Skeletal muscle cell (primary cell): ENCODE results near the gene OST4.
"Not testable (repeated sequence)": the region's sequence is repeated elsewhere in the genome, so short reads cannot be mapped to it uniquely, and the experiment has no call there.

Source experiments
- DNase-seq: peaks from one replicate; pipeline ENCODE4 v3.0.0-alpha.2; 2010; ENCODE audit warnings: low read depth
- H3K4me3 ChIP-seq: 2 replicates; pipeline ENCODE4 v1.5.1; 2011; ENCODE audit warnings: low read depth, mild to moderate bottlenecking, control low read depth, low read length, moderate library complexity

Gene OST4

GRCh38 chr2:27081984-27082772, 10.7 kb upstream of the OST4 start:
- H3K4me3 ChIP-seq, result no peak overlapping the region
- no peak for DNase-seq

DNA sequence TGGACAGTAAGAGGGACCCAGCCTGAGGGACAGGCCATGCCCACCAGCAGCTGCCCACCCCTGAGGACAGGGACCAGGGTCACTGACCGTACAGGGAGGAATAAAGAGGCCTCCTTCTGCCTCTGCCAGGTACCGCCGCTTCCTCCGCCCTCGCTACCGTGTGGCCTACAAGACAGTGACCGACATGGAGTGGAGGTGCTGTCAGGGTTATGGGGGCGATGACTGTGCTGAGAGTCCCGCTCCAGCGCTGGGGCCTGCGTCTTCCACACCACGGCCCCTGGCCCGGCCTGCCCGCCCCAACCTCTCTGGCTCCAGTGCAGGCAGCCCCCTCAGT, 9.1 kb upstream of the OST4 start:
- H3K4me3 ChIP-seq, result peak overlapping the region; percentile 84
- no peak for DNase-seq

DNA sequence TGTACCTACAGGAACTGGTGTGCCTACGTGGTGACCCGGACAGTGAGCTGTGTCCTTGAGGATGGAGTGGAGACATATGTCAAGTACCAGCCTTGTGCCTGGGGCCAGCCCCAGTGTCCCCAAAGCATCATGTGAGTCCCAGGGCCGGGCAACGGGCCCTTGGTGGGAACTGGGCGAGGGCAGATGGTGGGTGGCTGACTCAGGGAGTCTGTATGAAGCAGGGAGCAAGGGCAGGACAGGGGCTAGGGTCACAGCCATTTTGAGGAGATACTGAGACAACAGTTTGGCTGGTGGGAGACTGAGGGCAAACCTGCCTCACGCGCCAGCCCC, 8.7 kb upstream of the OST4 start:
- peak overlapping the region; percentile 84 for H3K4me3 ChIP-seq
- DNase-seq, result no peak

- peak overlapping the region; percentile 84 for H3K4me3 ChIP-seq
- DNase-seq, result no peak
These were observed 8.0 kb upstream of the OST4 start for GRCh38 chr2:27079233-27080139.

- peak; percentile 83 for DNase-seq
- peak within 1 kb of the TSS; percentile 84 for H3K4me3 ChIP-seq
These were observed 7.1 kb upstream of the OST4 start, which contains the start of gene EMILIN1 for GRCh38 chr2:27078267-27079194. Gene EMILIN1, plus strand, starts transcription at chr2:27078615. Its CDS starts 451 bp downstream, at chr2:27079066.

GRCh38 chr2:27077231-27077630, 5.8 kb upstream of the OST4 start:
- H3K4me3 ChIP-seq, result no peak overlapping the region
- DNase-seq, result no peak

- no peak for DNase-seq
- H3K4me3 ChIP-seq, result no peak overlapping the region
These were observed 4.9 kb upstream of the OST4 start for GRCh38 chr2:27076323-27076722.

DNA sequence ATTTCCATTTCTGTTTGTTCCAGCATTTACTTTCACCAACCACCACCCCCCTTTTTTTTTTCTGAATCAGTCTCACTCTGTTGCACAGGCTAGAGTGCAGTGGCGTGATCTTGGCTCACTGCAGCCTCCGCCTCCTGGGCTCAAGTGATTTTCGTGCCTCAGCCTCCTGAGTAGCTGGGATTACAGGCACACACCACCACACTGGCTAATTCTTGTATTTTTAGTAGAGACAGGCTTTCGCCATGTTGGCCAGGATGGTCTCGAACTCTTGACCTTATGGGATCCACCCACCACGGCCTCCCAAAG, 4.1 kb upstream of the OST4 start:
- not testable (repeated sequence) for H3K4me3 ChIP-seq, DNase-seq

DNA sequence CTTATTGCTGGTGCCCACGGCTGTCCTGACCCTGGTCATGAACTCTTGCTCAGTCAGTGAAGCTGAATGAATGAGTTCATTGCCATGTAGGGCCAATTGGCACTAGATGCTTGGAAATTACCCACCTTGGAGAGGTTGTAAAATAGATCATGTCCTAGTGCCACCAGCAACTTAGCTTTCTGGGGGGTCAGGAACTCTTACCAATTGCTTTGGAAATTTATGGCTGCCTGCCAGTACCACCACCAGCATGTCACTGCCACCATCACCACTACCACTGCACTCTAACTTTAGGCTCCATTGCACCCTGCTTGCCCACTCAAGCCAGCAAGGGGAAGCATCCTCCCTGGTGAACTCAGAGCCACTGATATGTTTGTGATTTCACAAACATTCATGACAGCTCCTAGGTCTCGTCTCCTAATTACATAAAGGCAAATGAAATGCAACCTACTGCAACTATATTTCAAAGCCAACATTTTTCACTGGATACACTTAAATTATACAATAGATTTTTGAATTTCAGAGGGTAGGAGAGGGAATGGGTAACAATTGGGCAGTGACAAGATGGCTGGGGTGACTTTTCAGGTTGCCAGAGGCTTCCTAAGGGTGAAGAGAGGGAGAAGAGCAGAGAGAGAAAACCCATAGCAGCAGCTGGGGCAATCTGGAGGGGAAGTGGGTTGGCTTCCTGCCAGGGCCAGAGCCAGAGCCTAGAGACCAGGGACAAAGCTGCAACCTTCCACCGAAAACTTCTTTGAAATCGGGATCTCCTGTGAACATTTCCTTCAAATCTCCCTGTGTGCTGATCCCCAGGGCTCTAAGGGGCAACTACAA, 3.5 kb upstream of the OST4 start:
- DNase-seq, result no peak

DNA sequence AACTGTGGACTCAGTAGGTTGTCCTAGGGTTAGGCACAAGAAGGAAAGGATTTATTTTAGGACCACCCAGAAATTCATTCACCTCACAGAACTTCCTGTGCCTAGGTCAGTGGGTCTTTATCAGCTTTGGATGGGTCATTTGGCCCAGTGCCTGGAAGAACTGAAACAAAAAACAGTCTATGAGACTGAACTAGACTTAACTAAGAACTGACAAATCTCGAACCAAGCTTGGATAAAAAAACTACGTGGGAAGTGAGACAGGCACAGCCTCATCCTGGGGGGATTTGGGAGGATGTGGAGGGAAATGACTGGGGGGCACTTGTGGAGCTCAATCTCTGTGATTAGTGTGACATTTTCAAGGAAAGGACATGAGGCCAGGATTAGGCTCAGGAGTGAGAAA, 2.3 kb upstream of the OST4 start:
- H3K4me3 ChIP-seq, result no peak overlapping the region
- no peak for DNase-seq

More for the DNA sequence above, 3.5 kb upstream of the OST4 start:
- H3K4me3 ChIP-seq, result no peak overlapping the region

GRCh38 chr2:27072920-27073319, 1.5 kb upstream of the OST4 start:
- no peak overlapping the region for H3K4me3 ChIP-seq
- peak; percentile 55 for DNase-seq

DNA sequence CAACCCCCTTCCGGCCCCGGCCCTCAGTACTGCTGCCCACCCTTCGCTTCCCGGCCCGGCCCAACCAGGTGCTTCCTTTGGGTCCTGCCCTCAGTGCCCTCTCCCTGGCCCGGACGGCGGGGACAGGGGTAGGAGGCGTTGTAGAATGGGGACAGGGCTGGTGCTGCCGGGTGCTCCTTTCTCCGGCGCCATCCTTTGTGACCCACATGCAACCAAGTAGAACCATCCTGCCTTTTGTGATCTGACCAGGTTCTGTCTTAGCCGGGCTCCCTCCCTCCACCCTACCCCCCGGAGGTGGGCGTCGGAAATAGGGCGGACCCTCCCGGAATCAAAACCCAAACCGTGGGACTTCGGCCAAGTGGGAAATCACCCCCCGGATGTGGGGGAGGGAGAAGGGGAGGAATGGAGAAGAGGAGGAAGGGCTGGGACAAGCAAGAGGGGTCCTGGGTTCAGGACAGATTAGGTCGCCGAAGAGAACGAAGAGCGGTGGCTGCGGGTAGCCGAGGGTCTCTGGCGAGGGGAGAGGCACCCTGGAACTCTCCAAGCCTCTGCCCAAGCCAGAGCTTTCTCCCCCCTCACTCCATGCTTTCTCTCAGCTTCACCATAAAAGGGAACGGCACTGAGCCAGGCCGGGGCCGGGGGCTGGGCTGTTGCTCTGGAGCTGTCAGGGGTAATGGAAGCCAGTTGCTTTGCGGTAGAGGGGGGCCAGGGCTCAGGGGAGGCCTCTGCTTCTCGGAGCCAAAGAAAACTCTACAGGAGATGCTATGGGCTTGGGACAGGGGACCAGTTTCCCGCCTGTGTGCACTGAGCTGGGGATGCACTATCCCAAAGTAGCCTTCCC, 756 bp upstream of the OST4 start:
- peak; percentile 70 for DNase-seq
- peak overlapping the region; percentile 57 for H3K4me3 ChIP-seq

DNA sequence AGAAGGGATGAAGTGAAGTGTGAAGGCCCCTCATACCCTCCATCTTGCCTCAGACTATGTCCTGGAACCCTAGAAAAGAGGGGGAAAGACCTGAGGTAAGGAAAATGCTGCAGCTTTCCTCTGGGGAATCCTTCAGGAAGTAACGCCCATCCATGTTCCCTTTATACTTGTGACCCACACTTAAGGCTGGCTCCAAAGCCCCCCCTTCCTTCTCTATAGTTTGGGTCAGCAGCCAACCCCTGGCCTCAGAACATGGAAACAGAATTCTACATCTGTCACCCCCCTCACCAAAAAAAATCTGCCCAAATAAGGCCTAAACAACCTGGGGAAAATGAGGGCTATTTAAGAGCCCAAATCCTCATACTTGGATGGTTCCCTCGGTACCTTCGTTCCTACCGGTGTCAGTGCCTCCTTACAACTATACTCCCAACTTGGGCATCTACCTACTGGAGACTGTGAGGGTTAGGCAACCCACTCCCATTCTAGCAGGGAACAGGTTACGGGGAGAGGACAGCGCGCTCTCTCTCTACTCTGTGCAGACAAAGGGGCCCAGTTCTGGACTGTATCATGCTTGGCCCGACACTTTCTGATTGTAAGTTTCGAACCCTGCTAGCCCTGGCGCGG, 689 bp downstream of the OST4 start:
- H3K4me3 ChIP-seq, result peak overlapping the region; percentile 91
- DNase-seq, result no peak

- H3K4me3 ChIP-seq, result peak overlapping the region; percentile 91
- DNase-seq, result no peak
These were observed 1.4 kb downstream of the OST4 start for GRCh38 chr2:27069961-27070618.

- DNase-seq, result no peak
- H3K4me3 ChIP-seq, result no peak overlapping the region
These were observed 2.0 kb downstream of the OST4 start for GRCh38 chr2:27069436-27069835.

DNA sequence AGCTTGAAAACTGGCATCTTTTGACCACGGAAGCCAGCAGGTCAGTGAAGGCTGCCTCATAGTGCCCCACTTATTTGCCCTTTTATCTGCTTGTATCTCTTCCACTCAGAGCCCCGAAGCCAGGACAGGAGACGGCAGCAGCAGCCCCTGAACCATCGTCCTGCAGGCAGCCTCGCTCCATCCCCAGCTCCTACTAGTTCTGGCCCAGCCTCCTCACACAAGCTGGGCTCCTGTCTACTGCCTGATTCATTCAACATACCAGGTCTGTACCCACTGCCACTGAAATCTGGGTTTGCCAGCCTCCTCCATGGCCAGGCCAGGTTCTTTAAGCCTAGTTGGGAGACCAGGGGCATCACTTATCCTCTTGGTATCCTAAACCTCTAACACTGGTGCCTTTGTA, 4.1 kb downstream of the OST4 start:
- no peak overlapping the region for H3K4me3 ChIP-seq
- DNase-seq, result no peak

GRCh38 chr2:27065128-27065527, 6.3 kb downstream of the OST4 start:
- H3K4me3 ChIP-seq, result no peak overlapping the region
- no peak for DNase-seq
